HCT116 (cell line): ENCODE data around the gene PIK3C3. TPM values are rescaled to one million over a fixed set of nuclear protein-coding genes. Genes with fewer than 3 reads are reported as not detected.

Experiments
- ATAC-seq: fragments of 200-7000 bp; cut with Tn5 transposase; 2 replicates; pipeline ENCODE4 v1.9.1; 2020; ENCODE audit warnings: mild to moderate bottlenecking, moderate library complexity
- BruUV-seq: library from RNA; stranded (reverse); fragments of 400-500 nt; replicated peaks from 2 replicates; lab custom pipeline; 2021; lab: Mats Ljungman, UMichigan
- CTCF ChIA-PET: fragments of 300-600 bp; sonication (Branson Sonifier 250); formaldehyde crosslinking; loops from one replicate; lab custom pipeline; 2021; ENCODE audit warnings: antibody characterized with exemption; lab: Charles Lee
- POLR2A ChIA-PET: fragments of 300-600, 350-600 bp; sonication (Branson Sonifier 250); formaldehyde crosslinking; loops from one replicate; lab custom pipeline; 2021; ENCODE audit warnings: antibody characterized with exemption; lab: Charles Lee
- RAD21 ChIA-PET, 2 experiments: fragments of 300-600 bp; sonication (Branson Sonifier 250); formaldehyde crosslinking; loops; one replicate each; lab custom pipeline; 2023; ENCODE audit warnings: low total read pairs in 2 of 2; ENCODE audit not compliant: uncharacterized antibody in 2 of 2, unreplicated experiment in 2 of 2, low non-redundant PET in 1 of 2; lab: Charles Lee
- DNase-seq: peaks from one replicate; pipeline ENCODE4 v3.0.0-alpha.2; 2010; ENCODE audit warnings: low read depth, low spot score
- H2AFZ ChIP-seq: fragments of 200-600 bp; shearing (Covaris generic), sonication (generic); 2 replicates; pipeline ENCODE4 v1.6.1; 2017; ENCODE audit warnings: low read depth, mixed run types, mixed read lengths, antibody characterized with exemption, low read length; ENCODE audit not compliant: poor library complexity, severe bottlenecking
- H3K27ac ChIP-seq: 2 replicates; pipeline ENCODE4 v1.5.1; 2012; ENCODE audit warnings: low read depth, low read length
- H3K27me3 ChIP-seq: fragments of 200-600 bp; sonication (generic); 2 replicates; pipeline ENCODE4 v1.6.1; 2016; ENCODE audit warnings: mixed run types, low read length, mixed read lengths; ENCODE audit not compliant: insufficient read depth
- H3K36me3 ChIP-seq, 2 experiments: fragments of 200-500 bp in 1 of 2; fragments of 200-600 bp in 1 of 2; sonication (Bioruptor generic) in 1 of 2; sonication (generic) in 1 of 2; 2 replicates each; pipeline versions ENCODE4 v1.5.1 to v1.6.1; 2014 to 2016; ENCODE audit warnings: low read length in 2 of 2, inconsistent platforms in 1 of 2, mixed read lengths in 1 of 2, mixed run types in 1 of 2; ENCODE audit not compliant: insufficient read depth in 2 of 2, control insufficient read depth in 1 of 2
- H3K4me1 ChIP-seq, 2 experiments: fragments of 200-600 bp in 1 of 2; sonication (generic) in 1 of 2; 2 replicates each; pipeline versions ENCODE4 v1.5.1 to v1.6.1; 2012 to 2017; ENCODE audit warnings: low read length in 2 of 2, inconsistent platforms in 1 of 2, mild to moderate bottlenecking in 1 of 2, mixed read lengths in 1 of 2, mixed run types in 1 of 2, moderate library complexity in 1 of 2; ENCODE audit not compliant: insufficient read depth in 2 of 2, control insufficient read depth in 1 of 2
- H3K4me2 ChIP-seq: fragments of 200-600 bp; sonication (generic); 2 replicates; pipeline ENCODE4 v1.6.1; 2017; ENCODE audit warnings: mixed run types, low read length, mixed read lengths
- H3K4me3 ChIP-seq, 2 experiments: fragments of 200-600 bp in 1 of 2; sonication (generic) in 1 of 2; replicated peaks in 1 of 2; 2 replicates each; pipeline ENCODE4 v1.5.1; 2011 to 2016; ENCODE audit warnings: low read length in 2 of 2, control low read depth in 1 of 2, low read depth in 1 of 2, mild to moderate bottlenecking in 1 of 2, mixed read lengths in 1 of 2, mixed run types in 1 of 2
- H3K79me2 ChIP-seq: fragments of 200-600 bp; sonication (generic); 2 replicates; pipeline ENCODE4 v1.6.1; 2017; ENCODE audit warnings: mild to moderate bottlenecking, mixed run types, low read length, moderate library complexity, mixed read lengths; ENCODE audit not compliant: insufficient read depth
- H3K9ac ChIP-seq: fragments of 200-600 bp; sonication (generic); 2 replicates; pipeline ENCODE4 v1.6.1; 2016; ENCODE audit warnings: low read length, mixed read lengths
- H3K9me2 ChIP-seq: fragments of 200-600 bp; sonication (generic), shearing (Covaris generic); 2 replicates; pipeline ENCODE4 v1.6.1; 2017; ENCODE audit warnings: mixed run types, mild to moderate bottlenecking, moderate library complexity; ENCODE audit not compliant: insufficient read depth
- H3K9me3 ChIP-seq, 2 experiments: fragments of 200-500 bp in 1 of 2; fragments of 200-600 bp in 1 of 2; sonication (Bioruptor generic) in 1 of 2; sonication (generic) in 1 of 2; 2 replicates each; pipeline ENCODE4 v1.6.1; 2014 to 2017; ENCODE audit warnings: low read length in 2 of 2, mixed read lengths in 2 of 2, inconsistent platforms in 1 of 2, low read depth in 1 of 2, mild to moderate bottlenecking in 1 of 2, mixed run types in 1 of 2, moderate library complexity in 1 of 2; ENCODE audit not compliant: control insufficient read depth in 1 of 2, insufficient read depth in 1 of 2
- H4K20me1 ChIP-seq: fragments of 200-600 bp; sonication (generic), shearing (Covaris generic); 2 replicates; pipeline ENCODE4 v1.6.1; 2017; ENCODE audit warnings: mixed run types, mild to moderate bottlenecking, moderate library complexity; ENCODE audit not compliant: insufficient read depth
- EGR1 ChIP-seq: IDR thresholded peaks from 2 replicates; pipeline ENCODE4 v1.6.1; 2012; ENCODE audit warnings: low read depth
- EZH2 ChIP-seq: fragments of 200-600 bp; sonication (generic); IDR thresholded peaks from 2 replicates; pipeline ENCODE4 v1.6.1; 2017; ENCODE audit warnings: antibody characterized with exemption, mixed run types
- EZH2phosphoT487 ChIP-seq: fragments of 200-600 bp; IDR thresholded peaks from 2 replicates; pipeline ENCODE4 v1.6.1; 2018; ENCODE audit warnings: antibody characterized with exemption, borderline replicate concordance
- JUND ChIP-seq: IDR thresholded peaks from 2 replicates; pipeline ENCODE4 v1.6.1; 2012
- POLR2A ChIP-seq: IDR thresholded peaks from 2 replicates; pipeline ENCODE4 v1.7.0; 2011; ENCODE audit warnings: borderline replicate concordance; ENCODE audit not compliant: insufficient read depth, insufficient read length; ENCODE audit errors: extremely low read depth
- SIN3A ChIP-seq: IDR thresholded peaks from 2 replicates; pipeline ENCODE4 v1.6.1; 2012; ENCODE audit warnings: low read depth
- SP1 ChIP-seq: IDR thresholded peaks from 2 replicates; pipeline ENCODE4 v1.6.1; 2012; ENCODE audit warnings: low read depth
- YY1 ChIP-seq: IDR thresholded peaks from 2 replicates; pipeline ENCODE4 v1.6.1; 2011; ENCODE audit warnings: low read length, low read depth, moderate library complexity, mild to moderate bottlenecking; ENCODE audit not compliant: insufficient replicate concordance; ENCODE audit errors: extremely low read depth
- intact Hi-C: fragments of 100-400 bp; cut with micrococcal nuclease; formaldehyde crosslinking; loops from 2 replicates; pipeline ENCODE4 v1.10.0; 2022
- total RNA-seq: library from RNA; stranded (reverse); gene quantifications from one replicate; pipeline ENCODE4 v1.2.1, GENCODE V29; 2021; ENCODE audit not compliant: unreplicated experiment
- TF ChIP-seq, protein P1 (sequence below): IDR thresholded peaks from 2 replicates; pipeline ENCODE4 v1.6.1; 2011; ENCODE audit warnings: mild to moderate bottlenecking, low read length, moderate library complexity; ENCODE audit not compliant: insufficient replicate concordance; ENCODE audit errors: extremely low read depth
- TF ChIP-seq, protein P2 (sequence below), 3 experiments: fragments of 200-600 bp in 1 of 3; sonication (generic) in 1 of 3; IDR thresholded peaks in 2 of 3; conservative IDR thresholded peaks in 1 of 3; 2 replicates each; pipeline ENCODE4 v1.5.1; 2012 to 2017; ENCODE audit warnings: low read depth in 2 of 3, low read length in 2 of 3, antibody characterized with exemption in 1 of 3, borderline replicate concordance in 1 of 3, control low read depth in 1 of 3, mild to moderate bottlenecking in 1 of 3, mixed read lengths in 1 of 3, mixed run types in 1 of 3, moderate library complexity in 1 of 3; ENCODE audit not compliant: insufficient read depth in 1 of 3
- TF ChIP-seq, protein P3 (sequence below): IDR thresholded peaks from 2 replicates; pipeline ENCODE4 v1.6.1; 2012

Gene PIK3C3
- total RNA-seq, 1 experiment from 2014 or later = 40.4 TPM

DNA sequence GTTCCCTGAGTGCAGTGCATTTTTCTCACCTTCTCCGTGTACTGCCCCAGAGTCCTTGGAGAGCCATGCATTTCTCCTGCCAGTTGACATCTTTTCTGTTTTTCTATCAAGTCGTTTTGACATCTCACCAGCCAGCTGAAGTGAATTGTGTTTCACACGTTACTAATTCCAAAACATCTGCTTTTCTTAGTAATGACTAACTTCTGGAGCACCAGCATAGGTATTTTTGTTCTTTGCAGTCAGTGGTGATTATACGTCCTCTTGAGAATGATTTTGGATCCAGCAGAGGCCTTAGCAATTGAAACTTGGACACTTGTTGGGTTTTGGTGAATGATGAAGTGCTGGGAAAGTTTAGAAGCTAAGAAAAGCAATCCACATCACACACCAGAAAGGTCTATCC lies 112.5 kb downstream of the PIK3C3 start (continued):
- TF ChIP-seq YY1 (no peak), SIN3A (no peak), EZH2phosphoT487 (no peak)
- TF ChIP-seq, protein P1, sequence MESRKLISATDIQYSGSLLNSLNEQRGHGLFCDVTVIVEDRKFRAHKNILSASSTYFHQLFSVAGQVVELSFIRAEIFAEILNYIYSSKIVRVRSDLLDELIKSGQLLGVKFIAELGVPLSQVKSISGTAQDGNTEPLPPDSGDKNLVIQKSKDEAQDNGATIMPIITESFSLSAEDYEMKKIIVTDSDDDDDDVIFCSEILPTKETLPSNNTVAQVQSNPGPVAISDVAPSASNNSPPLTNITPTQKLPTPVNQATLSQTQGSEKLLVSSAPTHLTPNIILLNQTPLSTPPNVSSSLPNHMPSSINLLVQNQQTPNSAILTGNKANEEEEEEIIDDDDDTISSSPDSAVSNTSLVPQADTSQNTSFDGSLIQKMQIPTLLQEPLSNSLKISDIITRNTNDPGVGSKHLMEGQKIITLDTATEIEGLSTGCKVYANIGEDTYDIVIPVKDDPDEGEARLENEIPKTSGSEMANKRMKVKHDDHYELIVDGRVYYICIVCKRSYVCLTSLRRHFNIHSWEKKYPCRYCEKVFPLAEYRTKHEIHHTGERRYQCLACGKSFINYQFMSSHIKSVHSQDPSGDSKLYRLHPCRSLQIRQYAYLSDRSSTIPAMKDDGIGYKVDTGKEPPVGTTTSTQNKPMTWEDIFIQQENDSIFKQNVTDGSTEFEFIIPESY = no peak

DNA sequence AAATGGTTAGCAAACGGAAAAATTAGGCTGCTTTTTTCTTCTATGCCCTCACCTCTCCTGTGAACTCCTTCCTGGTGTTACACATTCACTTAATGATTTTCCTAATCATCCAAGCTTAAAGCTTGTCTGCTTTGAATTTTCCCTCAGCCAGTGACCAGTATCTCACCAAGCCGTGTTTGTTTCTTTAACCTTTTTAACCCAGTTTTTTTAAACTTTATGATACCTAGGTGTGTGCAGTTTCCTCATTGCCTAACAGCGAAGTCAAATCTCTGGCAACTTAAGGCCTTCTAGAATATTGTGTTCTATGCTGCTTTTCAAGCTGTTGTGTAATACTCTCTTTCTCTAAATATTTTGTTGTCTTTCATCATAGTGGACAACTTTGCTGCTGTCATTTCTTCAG lies 113.0 kb downstream of the PIK3C3 start:
- Histone ChIP-seq H3K4me3 (no peak overlapping the region), H3K9me3 (no peaks in the 10 kb centered on the region), H3K36me3 (0 out of 4 replicates have a peak, but pooled peaks cover 0 to 2% of the 10 kb centered on the region in 2 experiments), H3K79me2 (no peaks in the 10 kb centered on the region), H2AFZ (no peak overlapping the region), H3K27me3 (no peaks in the 10 kb centered on the region), H3K4me1 (no peaks in the 10 kb centered on the region), H3K4me2 (no peak overlapping the region), H3K9ac (no peak overlapping the region), H4K20me1 (no peaks in the 10 kb centered on the region), H3K27ac (no peak overlapping the region), H3K9me2 (no peaks in the 10 kb centered on the region)
- intact Hi-C loops = no loop called here
- BruUV-seq = no TSS peak
- ChIA-PET CTCF (interaction anchor here (1.2 kb wide), 2 partner anchors 15 to 16 kb away, joined by 3 to 5 read pairs; no protein-coding TSS in a partner anchor), POLR2A (no interaction called here), RAD21 (no interaction called here)
- TF ChIP-seq POLR2A = no peak
- no peak for TF ChIP-seq EZH2
- no peak for TF ChIP-seq EGR1
- TF ChIP-seq, protein P1 = no peak
- TF ChIP-seq, protein P2, sequence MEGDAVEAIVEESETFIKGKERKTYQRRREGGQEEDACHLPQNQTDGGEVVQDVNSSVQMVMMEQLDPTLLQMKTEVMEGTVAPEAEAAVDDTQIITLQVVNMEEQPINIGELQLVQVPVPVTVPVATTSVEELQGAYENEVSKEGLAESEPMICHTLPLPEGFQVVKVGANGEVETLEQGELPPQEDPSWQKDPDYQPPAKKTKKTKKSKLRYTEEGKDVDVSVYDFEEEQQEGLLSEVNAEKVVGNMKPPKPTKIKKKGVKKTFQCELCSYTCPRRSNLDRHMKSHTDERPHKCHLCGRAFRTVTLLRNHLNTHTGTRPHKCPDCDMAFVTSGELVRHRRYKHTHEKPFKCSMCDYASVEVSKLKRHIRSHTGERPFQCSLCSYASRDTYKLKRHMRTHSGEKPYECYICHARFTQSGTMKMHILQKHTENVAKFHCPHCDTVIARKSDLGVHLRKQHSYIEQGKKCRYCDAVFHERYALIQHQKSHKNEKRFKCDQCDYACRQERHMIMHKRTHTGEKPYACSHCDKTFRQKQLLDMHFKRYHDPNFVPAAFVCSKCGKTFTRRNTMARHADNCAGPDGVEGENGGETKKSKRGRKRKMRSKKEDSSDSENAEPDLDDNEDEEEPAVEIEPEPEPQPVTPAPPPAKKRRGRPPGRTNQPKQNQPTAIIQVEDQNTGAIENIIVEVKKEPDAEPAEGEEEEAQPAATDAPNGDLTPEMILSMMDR (IDR thresholded peaks at IDR 0.05 in 2 of 3, conservative IDR thresholded peaks at IDR 0.05 in 1 of 3; ENCODE audit: borderline replicate concordance in 1 of 3, insufficient read depth in 1 of 3, low read depth in 2 of 3, low read length in 2 of 3) = no peak
- no peak for TF ChIP-seq JUND
- no peak for TF ChIP-seq SP1
- no peak for TF ChIP-seq SIN3A
- TF ChIP-seq, protein P3, sequence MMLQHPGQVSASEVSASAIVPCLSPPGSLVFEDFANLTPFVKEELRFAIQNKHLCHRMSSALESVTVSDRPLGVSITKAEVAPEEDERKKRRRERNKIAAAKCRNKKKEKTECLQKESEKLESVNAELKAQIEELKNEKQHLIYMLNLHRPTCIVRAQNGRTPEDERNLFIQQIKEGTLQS = no peak
- TF ChIP-seq YY1 = no peak
- DNase-seq = no peak
- ATAC-seq = no peak
